ENCODE results near the gene GATA5.

- TF ChIP-seq, protein P1, sequence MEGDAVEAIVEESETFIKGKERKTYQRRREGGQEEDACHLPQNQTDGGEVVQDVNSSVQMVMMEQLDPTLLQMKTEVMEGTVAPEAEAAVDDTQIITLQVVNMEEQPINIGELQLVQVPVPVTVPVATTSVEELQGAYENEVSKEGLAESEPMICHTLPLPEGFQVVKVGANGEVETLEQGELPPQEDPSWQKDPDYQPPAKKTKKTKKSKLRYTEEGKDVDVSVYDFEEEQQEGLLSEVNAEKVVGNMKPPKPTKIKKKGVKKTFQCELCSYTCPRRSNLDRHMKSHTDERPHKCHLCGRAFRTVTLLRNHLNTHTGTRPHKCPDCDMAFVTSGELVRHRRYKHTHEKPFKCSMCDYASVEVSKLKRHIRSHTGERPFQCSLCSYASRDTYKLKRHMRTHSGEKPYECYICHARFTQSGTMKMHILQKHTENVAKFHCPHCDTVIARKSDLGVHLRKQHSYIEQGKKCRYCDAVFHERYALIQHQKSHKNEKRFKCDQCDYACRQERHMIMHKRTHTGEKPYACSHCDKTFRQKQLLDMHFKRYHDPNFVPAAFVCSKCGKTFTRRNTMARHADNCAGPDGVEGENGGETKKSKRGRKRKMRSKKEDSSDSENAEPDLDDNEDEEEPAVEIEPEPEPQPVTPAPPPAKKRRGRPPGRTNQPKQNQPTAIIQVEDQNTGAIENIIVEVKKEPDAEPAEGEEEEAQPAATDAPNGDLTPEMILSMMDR (IDR thresholded peaks at IDR 0.05 in 2 of 3, conservative IDR thresholded peaks at IDR 0.05 in 1 of 3; ENCODE audit: borderline replicate concordance in 1 of 3, insufficient read depth in 1 of 3, low read depth in 2 of 3, low read length in 2 of 3) = no peak
- TF ChIP-seq SP1 (IDR thresholded peaks at IDR 0.05; ENCODE audit: low read depth) (no peak), CEBPB (IDR thresholded peaks at IDR 0.05; ENCODE audit: low read depth) (no peak), EZH2phosphoT487 (IDR thresholded peaks at IDR 0.05; ENCODE audit: borderline replicate concordance) (no peak), JUND (IDR thresholded peaks at IDR 0.05) (no peak), SIN3A (IDR thresholded peaks at IDR 0.05; ENCODE audit: low read depth) (no peak), POLR2A (IDR thresholded peaks at IDR 0.05; ENCODE audit: borderline replicate concordance, extremely low read depth, insufficient read depth, insufficient read length) (no peak)
Measured at GRCh38 chr20:62462976-62463592, 12.7 kb downstream of the GATA5 start.
